ENCODE data around the gene QSER1. TPM values are rescaled to one million over a fixed set of nuclear protein-coding genes. Genes with fewer than 3 reads are reported as not detected.
"Not testable (repeated sequence)": the region's sequence is repeated elsewhere in the genome, so short reads cannot be mapped to it uniquely, and the experiment has no call there.

QSER1 gene
- total RNA-seq, 2 donors from 2014 or later, result 20.3 to 40.0 TPM

GRCh38 chr11:32852207-32852606, 40.4 kb upstream of the QSER1 start:
- Histone ChIP-seq H3K27ac (no peak overlapping the region), H3K4me3 (no peak overlapping the region), H3K9me3 (no peaks in the 10 kb centered on the region), H3K27me3 (replicated peaks; ENCODE audit: insufficient read depth) (no peaks in the 10 kb centered on the region), H3K36me3 (no peaks in the 10 kb centered on the region), H3K4me1 (ENCODE audit: control insufficient read depth in 1 of 2, low read depth in 2 of 2) (no peaks in the 10 kb centered on the region)
- TF ChIP-seq, protein P1, sequence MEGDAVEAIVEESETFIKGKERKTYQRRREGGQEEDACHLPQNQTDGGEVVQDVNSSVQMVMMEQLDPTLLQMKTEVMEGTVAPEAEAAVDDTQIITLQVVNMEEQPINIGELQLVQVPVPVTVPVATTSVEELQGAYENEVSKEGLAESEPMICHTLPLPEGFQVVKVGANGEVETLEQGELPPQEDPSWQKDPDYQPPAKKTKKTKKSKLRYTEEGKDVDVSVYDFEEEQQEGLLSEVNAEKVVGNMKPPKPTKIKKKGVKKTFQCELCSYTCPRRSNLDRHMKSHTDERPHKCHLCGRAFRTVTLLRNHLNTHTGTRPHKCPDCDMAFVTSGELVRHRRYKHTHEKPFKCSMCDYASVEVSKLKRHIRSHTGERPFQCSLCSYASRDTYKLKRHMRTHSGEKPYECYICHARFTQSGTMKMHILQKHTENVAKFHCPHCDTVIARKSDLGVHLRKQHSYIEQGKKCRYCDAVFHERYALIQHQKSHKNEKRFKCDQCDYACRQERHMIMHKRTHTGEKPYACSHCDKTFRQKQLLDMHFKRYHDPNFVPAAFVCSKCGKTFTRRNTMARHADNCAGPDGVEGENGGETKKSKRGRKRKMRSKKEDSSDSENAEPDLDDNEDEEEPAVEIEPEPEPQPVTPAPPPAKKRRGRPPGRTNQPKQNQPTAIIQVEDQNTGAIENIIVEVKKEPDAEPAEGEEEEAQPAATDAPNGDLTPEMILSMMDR (IDR thresholded peaks at IDR 0.05), result no peak
- no peak for DNase-seq (ENCODE audit: low spot score)
- no peak for ATAC-seq (ENCODE audit: insufficient number of reproducible peaks, low FRiP score, low read depth)

DNA sequence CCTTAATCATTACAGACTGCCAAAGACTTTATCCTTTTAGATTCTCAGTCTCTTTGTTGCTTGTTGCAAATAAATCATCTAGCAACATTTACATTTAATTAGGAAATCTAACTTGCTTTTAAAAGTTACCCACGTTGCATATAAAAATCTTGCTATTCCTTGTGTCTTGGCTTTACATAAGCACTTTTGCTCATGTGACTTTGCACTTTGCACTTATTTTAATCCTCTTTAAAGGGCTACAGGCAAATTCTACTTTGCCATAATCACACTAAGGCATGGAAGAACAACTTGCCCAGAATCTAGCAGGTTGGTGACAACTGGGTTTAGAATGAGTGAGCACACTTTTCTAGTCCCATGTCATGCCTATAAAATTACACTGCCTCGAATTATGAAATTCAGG, 37.0 kb upstream of the QSER1 start:
- no peaks in the 10 kb centered on the region for H3K4me1 ChIP-seq (ENCODE audit: control insufficient read depth in 1 of 2, low read depth in 2 of 2)
- no peaks in the 10 kb centered on the region for H3K9me3 ChIP-seq
- H3K27me3 ChIP-seq (replicated peaks; ENCODE audit: insufficient read depth), result no peaks in the 10 kb centered on the region
- no peak overlapping the region for H3K27ac ChIP-seq
- no peak for ATAC-seq (ENCODE audit: insufficient number of reproducible peaks, low FRiP score, low read depth)
- no peaks in the 10 kb centered on the region for H3K36me3 ChIP-seq
- TF ChIP-seq, protein P1 (IDR thresholded peaks at IDR 0.05), result no peak
- no peak overlapping the region for H3K4me3 ChIP-seq
- no peak for DNase-seq (ENCODE audit: low spot score)

GRCh38 chr11:32858731-32859130, 33.9 kb upstream of the QSER1 start:
- TF ChIP-seq, protein P1 (IDR thresholded peaks at IDR 0.05), result no peak
- ATAC-seq (ENCODE audit: insufficient number of reproducible peaks, low FRiP score, low read depth), result no peak
- no peak for DNase-seq (ENCODE audit: low spot score)
- H3K4me1 ChIP-seq (ENCODE audit: control insufficient read depth in 1 of 2, low read depth in 2 of 2), result no peaks in the 10 kb centered on the region
- H3K9me3 ChIP-seq, result no peaks in the 10 kb centered on the region
- no peak overlapping the region for H3K27ac ChIP-seq
- no peaks in the 10 kb centered on the region for H3K36me3 ChIP-seq
- no peak overlapping the region for H3K4me3 ChIP-seq
- no peaks in the 10 kb centered on the region for H3K27me3 ChIP-seq (replicated peaks; ENCODE audit: insufficient read depth)

- no peak overlapping the region for H3K27ac ChIP-seq
- no peak overlapping the region for H3K4me3 ChIP-seq
- no peaks in the 10 kb centered on the region for H3K4me1 ChIP-seq (ENCODE audit: control insufficient read depth in 1 of 2, low read depth in 2 of 2)
- ATAC-seq (ENCODE audit: insufficient number of reproducible peaks, low FRiP score, low read depth) (no peak), DNase-seq (ENCODE audit: low spot score) (no peak)
- TF ChIP-seq, protein P1 (IDR thresholded peaks at IDR 0.05), result no peak
- H3K36me3 ChIP-seq, result no peaks in the 10 kb centered on the region
- no peaks in the 10 kb centered on the region for H3K27me3 ChIP-seq (replicated peaks; ENCODE audit: insufficient read depth)
- no peaks in the 10 kb centered on the region for H3K9me3 ChIP-seq
These were observed 30.6 kb upstream of the QSER1 start for GRCh38 chr11:32861850-32862577.

- Histone ChIP-seq H3K36me3 (no peaks in the 10 kb centered on the region), H3K9me3 (no peaks in the 10 kb centered on the region), H3K4me1 (ENCODE audit: control insufficient read depth in 1 of 2, low read depth in 2 of 2) (no peaks in the 10 kb centered on the region), H3K27ac (no peak overlapping the region), H3K4me3 (no peak overlapping the region), H3K27me3 (replicated peaks; ENCODE audit: insufficient read depth) (no peaks in the 10 kb centered on the region)
- DNase-seq (ENCODE audit: low spot score) (no peak), ATAC-seq (ENCODE audit: insufficient number of reproducible peaks, low FRiP score, low read depth) (no peak)
- TF ChIP-seq, protein P1 (IDR thresholded peaks at IDR 0.05), result no peak
These were observed 28.1 kb upstream of the QSER1 start for GRCh38 chr11:32864555-32864954.

GRCh38 chr11:32868752-32869151, 23.9 kb upstream of the QSER1 start:
- not testable (repeated sequence) for H3K27ac ChIP-seq; H3K4me1 ChIP-seq (ENCODE audit: control insufficient read depth in 1 of 2, low read depth in 2 of 2); H3K4me3 ChIP-seq; H3K36me3 ChIP-seq; DNase-seq (ENCODE audit: low spot score); H3K9me3 ChIP-seq; ATAC-seq (ENCODE audit: insufficient number of reproducible peaks, low FRiP score, low read depth); H3K27me3 ChIP-seq (replicated peaks; ENCODE audit: insufficient read depth)
